Adrenal gland (tissue), 12 donors: Measurements from ENCODE around the gene NPY1R. TPM values are rescaled to one million over a fixed set of nuclear protein-coding genes. Genes with fewer than 3 reads are reported as not detected.

Experiments used
- DNase-seq, 7 donors: peaks; one replicate each; pipeline ENCODE4 v3.0.0-alpha.2; 2019 to 2020
- H3K27ac ChIP-seq, 5 donors: fragments of 200-600 bp; sonication (generic) in 4 of 5; 1 replicate in 3 of 5; 2 replicates in 2 of 5; pipeline versions ENCODE4 v1.5.1 to v1.8.0; 2016 to 2020; ENCODE audit warnings: mild to moderate bottlenecking in 1 of 5
- H3K27me3 ChIP-seq: fragments of 200-600 bp; 2 replicates; pipeline ENCODE4 v1.8.0; 2021
- H3K36me3 ChIP-seq, 2 donors: fragments of 200-600 bp; replicated peaks in 1 of 2; 1 replicate in 1 of 2; 2 replicates in 1 of 2; pipeline versions ENCODE4 v1.5.1 to v1.8.0; 2018 to 2022
- H3K4me1 ChIP-seq, 2 donors: fragments of 200-600 bp; replicated peaks in 1 of 2; 1 replicate in 1 of 2; 2 replicates in 1 of 2; pipeline versions ENCODE4 v1.5.1 to v1.8.0; 2018 to 2021
- H3K4me3 ChIP-seq, 4 donors: fragments of 200-600 bp; sonication (generic) in 3 of 4; one replicate each; pipeline ENCODE4 v1.5.1; 2016 to 2018
- H3K9me3 ChIP-seq, 3 donors: fragments of 200-600 bp; sonication (generic) in 1 of 3; replicated peaks in 1 of 3; 1 replicate in 2 of 3; 2 replicates in 1 of 3; pipeline versions ENCODE4 v1.5.1 to v1.8.0; 2016 to 2021
- POLR2A ChIP-seq, 2 donors: fragments of 450-650 bp; IDR thresholded peaks; one replicate each; pipeline ENCODE4 v1.6.1; 2017; ENCODE audit warnings: antibody characterized with exemption in 2 of 2, mild to moderate bottlenecking in 2 of 2, moderate library complexity in 1 of 2
- WGBS, 4 donors: extraction: QIAGEN DNeasy Blood & Tissue Kit in 2 of 4; methylation state at CpG; one replicate each; pipeline versions ENCODE4 v1.1.5 to v1.1.7; 2013 to 2017; 5-methylcytosine and 5-hydroxymethylcytosine counted together
- intact Hi-C, 2 donors: fragments of 100-400 bp; cut with DNase I; formaldehyde crosslinking; loops; one replicate each; pipeline versions ENCODE4 v1.14.1 to v1.15.0; 2022 to 2023
- polyA plus RNA-seq, 3 donors: library from polyadenylated mRNA; stranded (reverse); fragments of 200-250 nt in 2 of 3; fragments of 350-450 nt in 1 of 3; fragmentation: Illumina TruSeq in 1 of 3; extraction: RNeasy Lipid Tissue Mini Kit (QIAGEN cat#74804) in 1 of 3; gene quantifications; one replicate each; pipeline ENCODE4 v1.2.3, GENCODE V29; 2013 to 2014
- total RNA-seq, 9 donors: library from RNA; depleted of rRNA in 4 of 9; stranded (reverse); fragments of >200 nt in 4 of 9; fragments of 120-200 nt in 1 of 9; fragmentation: NEBNext Ultra II Directional in 1 of 9; extraction: Animal tissue kit (Norgen Biotek cat#: 25700) in 1 of 9; gene quantifications; one replicate each; pipeline versions ENCODE4 v1.1.0 to v1.2.4, GENCODE V29; 2013 to 2023
- TF ChIP-seq, protein P1 (sequence below), 6 experiments: fragments of 450-650 bp in 4 of 6; fragments of 200-600 bp in 2 of 6; sonication (generic) in 1 of 6; IDR thresholded peaks; 1 replicate in 5 of 6; 2 replicates in 1 of 6; pipeline versions ENCODE4 v1.5.1 to v1.8.0; 2016 to 2021; ENCODE audit warnings: antibody characterized with exemption in 6 of 6, mild to moderate bottlenecking in 2 of 6, moderate library complexity in 1 of 6
- donor health status: healthy with polysubstance abuse.
- donor health status: Bipolar disorder and iron deficiency.
- donor health status: DM: yes; HTN: yes; CAD: no.
- donor health status: DM: no; HTN: no; CAD: no.
- donor health status: DM: no; HTN: no; CAD: no.
- donor health status: DM: yes; HTN: yes; CAD: no.

Gene NPY1R
- total and polyA plus RNA-seq, 12 donors, result 6.9 to 105 (median 37.7) TPM

DNA sequence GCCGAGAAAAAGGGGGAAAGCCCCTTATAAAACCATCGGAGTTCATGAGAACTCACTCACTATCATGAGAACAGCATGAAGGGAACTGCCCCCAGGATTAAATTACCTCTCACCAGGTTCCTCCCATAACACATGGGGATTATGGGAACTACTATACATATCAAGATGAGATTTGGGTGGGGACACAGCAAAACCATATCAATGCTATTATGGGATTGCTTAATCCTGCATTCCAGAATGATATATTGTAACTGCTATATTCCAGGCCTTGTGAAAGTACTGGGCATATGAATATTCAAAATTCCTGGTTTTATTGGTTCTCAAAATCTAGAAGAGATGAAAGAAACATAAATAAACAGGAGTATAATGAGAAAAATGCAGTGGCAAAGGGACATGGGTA lies 29.3 kb downstream of the NPY1R start:
- no peaks in the 10 kb centered on the region for H3K9me3 ChIP-seq
- TF ChIP-seq POLR2A (IDR thresholded peaks at IDR 0.05), result no peak
- TF ChIP-seq, protein P1, sequence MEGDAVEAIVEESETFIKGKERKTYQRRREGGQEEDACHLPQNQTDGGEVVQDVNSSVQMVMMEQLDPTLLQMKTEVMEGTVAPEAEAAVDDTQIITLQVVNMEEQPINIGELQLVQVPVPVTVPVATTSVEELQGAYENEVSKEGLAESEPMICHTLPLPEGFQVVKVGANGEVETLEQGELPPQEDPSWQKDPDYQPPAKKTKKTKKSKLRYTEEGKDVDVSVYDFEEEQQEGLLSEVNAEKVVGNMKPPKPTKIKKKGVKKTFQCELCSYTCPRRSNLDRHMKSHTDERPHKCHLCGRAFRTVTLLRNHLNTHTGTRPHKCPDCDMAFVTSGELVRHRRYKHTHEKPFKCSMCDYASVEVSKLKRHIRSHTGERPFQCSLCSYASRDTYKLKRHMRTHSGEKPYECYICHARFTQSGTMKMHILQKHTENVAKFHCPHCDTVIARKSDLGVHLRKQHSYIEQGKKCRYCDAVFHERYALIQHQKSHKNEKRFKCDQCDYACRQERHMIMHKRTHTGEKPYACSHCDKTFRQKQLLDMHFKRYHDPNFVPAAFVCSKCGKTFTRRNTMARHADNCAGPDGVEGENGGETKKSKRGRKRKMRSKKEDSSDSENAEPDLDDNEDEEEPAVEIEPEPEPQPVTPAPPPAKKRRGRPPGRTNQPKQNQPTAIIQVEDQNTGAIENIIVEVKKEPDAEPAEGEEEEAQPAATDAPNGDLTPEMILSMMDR (IDR thresholded peaks at IDR 0.05), result no peak
- DNase-seq, result no peak
- intact Hi-C loops, result no loop called here
- no peak overlapping the region for H3K4me3 ChIP-seq
- H3K4me1 ChIP-seq, result no peaks in the 10 kb centered on the region
- no peaks in the 10 kb centered on the region for H3K27me3 ChIP-seq
- no peaks in the 10 kb centered on the region for H3K36me3 ChIP-seq
- 62 to 100% (median 84%) methylated on average over 2 of the region's 2 CpGs for WGBS, 4 donors
- no peak overlapping the region for H3K27ac ChIP-seq

DNA sequence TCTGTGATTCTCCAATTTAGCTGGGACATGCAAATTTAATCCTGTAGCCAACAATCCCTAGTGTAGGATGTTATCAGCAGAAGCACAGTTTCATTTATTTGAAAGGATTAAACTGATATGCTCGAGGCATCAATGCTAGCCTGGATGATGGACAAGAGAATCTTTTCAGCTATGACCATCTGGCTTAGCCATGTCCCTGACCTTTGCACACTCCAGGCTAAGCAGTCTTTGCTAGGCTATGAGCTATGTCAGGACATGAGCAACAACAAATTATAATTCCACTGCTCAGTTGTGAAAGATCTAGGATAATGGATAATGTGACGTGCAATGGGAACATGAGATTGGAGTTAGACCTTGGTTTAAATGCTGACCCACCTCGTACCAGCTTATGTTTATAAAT lies 32.0 kb downstream of the NPY1R start:
- H3K4me1 ChIP-seq, result no peaks in the 10 kb centered on the region
- H3K9me3 ChIP-seq, result no peaks in the 10 kb centered on the region
- no peak overlapping the region for H3K4me3 ChIP-seq
- H3K27ac ChIP-seq, result no peak overlapping the region
- TF ChIP-seq POLR2A (IDR thresholded peaks at IDR 0.05), result no peak
- TF ChIP-seq, protein P1 (IDR thresholded peaks at IDR 0.05), result no peak
- intact Hi-C loops, result no loop called here
- no peak for DNase-seq
- WGBS, 4 donors, result 32 to 58% (median 48%) methylated on average over 3 of the region's 3 CpGs
- no peaks in the 10 kb centered on the region for H3K36me3 ChIP-seq
- H3K27me3 ChIP-seq, result no peaks in the 10 kb centered on the region

DNA sequence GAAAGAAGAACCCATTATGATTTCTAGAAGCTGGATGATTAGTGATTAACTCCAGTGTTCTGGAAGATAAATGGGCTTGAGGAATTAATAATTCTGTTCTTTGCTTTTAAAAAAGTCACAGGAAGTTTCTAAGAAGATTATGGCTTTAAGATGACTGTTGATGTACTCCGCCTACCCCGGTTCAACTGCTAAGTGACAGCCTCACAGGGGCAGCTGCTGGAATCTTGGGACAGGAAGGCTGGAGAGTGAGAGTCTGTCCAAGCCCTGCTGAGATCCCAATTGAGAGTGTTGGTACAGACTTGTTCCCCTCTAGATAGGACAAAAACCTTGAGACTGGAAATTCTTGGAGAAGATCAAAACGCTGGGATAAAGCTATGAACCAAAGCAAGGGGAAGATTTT lies 37.3 kb downstream of the NPY1R start:
- intact Hi-C loops, result no loop called here
- H3K4me1 ChIP-seq, result no peaks in the 10 kb centered on the region
- TF ChIP-seq POLR2A (IDR thresholded peaks at IDR 0.05), result no peak
- TF ChIP-seq, protein P1 (IDR thresholded peaks at IDR 0.05), result no peak
- no peak overlapping the region for H3K27ac ChIP-seq
- no peaks in the 10 kb centered on the region for H3K36me3 ChIP-seq
- H3K27me3 ChIP-seq, result no peaks in the 10 kb centered on the region
- H3K4me3 ChIP-seq, result no peak overlapping the region
- H3K9me3 ChIP-seq, result no peaks in the 10 kb centered on the region
- DNase-seq, result no peak
- WGBS, 4 donors, result 72 to 76% (median 75%) methylated on average over 3 of the region's 3 CpGs

DNA sequence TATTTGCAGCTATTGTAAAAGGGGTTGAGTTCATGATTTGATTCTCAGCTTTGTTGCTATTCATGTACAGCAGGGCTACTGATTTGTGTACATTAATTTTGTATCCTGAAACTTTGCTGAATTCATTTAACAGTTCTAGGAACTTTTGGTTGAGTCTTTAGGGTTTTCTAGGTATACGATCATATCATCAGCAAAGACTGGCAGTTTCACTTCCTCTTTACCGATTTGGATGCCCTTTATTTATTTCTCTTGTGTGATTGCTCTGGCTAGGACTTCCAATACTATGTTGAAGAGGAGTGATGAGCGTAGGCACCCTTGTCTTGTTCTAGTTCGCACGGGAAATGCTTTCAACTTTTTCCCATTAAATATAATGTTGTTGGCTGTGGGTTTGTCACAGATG lies 48.1 kb downstream of the NPY1R start:
- WGBS, 4 donors, result 81 to 94% (median 91%) methylated on average over 5 of the region's 5 CpGs
- Histone ChIP-seq H3K27me3 (no peaks in the 10 kb centered on the region), H3K36me3 (no peaks in the 10 kb centered on the region)

More for the DNA sequence above, 48.1 kb downstream of the NPY1R start:
- Histone ChIP-seq H3K4me3 (no peak overlapping the region), H3K27ac (no peak overlapping the region), H3K9me3 (no peaks in the 10 kb centered on the region), H3K4me1 (no peaks in the 10 kb centered on the region)
- intact Hi-C loops, result no loop called here
- DNase-seq, result no peak
- TF ChIP-seq, protein P1 (IDR thresholded peaks at IDR 0.05), result no peak
- no peak for TF ChIP-seq POLR2A (IDR thresholded peaks at IDR 0.05)
